ENCODE results near the gene INSYN2B.

- no peak for TF ChIP-seq CTCF (IDR thresholded peaks at IDR 0.05; ENCODE audit: low read depth, low read length)
- no peak for TF ChIP-seq EZH2phosphoT487 (IDR thresholded peaks at IDR 0.05; ENCODE audit: low read depth)
Observed at GRCh38 chr5:169971780-169972179, 8.5 kb downstream of the INSYN2B start.
